GM12892 (cell line): ENCODE measurements around the gene PMM2.
"Not testable (repeated sequence)": the region's sequence is repeated elsewhere in the genome, so short reads cannot be mapped to it uniquely, and the experiment has no call there.

Source experiments
- POLR2A ChIP-seq: IDR thresholded peaks from 2 replicates; pipeline ENCODE4 v1.6.1; 2011; ENCODE audit warnings: low read depth, low read length, control low read depth
- POLR2AphosphoS5 ChIP-seq: IDR thresholded peaks from 2 replicates; pipeline ENCODE4 v1.6.1; 2011; ENCODE audit warnings: low read depth, low read length, control low read depth
- TAF1 ChIP-seq: IDR thresholded peaks from 2 replicates; pipeline ENCODE4 v1.6.1; 2011; ENCODE audit warnings: low read depth, mild to moderate bottlenecking, control low read depth, low read length, borderline replicate concordance

DNA sequence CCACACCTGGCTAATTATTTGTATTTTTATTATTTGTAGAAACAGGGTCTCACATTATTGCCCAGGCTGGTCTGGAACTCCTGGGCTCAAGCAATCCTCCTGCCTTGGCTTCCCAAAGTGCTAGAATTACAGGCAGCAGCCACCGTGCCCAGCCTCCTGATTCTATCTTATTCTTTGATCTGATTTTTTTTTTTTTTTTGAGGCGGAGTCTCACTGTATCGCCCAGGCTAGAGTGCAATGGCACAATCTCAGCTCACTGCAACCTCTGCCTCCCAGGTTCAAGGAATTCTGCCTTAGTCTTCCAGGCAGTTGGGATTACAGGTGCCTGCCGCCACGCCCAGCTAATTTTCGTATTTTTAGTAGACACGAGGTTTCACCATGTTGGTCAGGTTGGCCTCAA, 77.7 kb downstream of the PMM2 start:
- TF ChIP-seq POLR2AphosphoS5, POLR2A, TAF1: not testable (repeated sequence)
